ENCODE data around the gene TACR1. TPM values are rescaled to one million over a fixed set of nuclear protein-coding genes. Genes with fewer than 3 reads are reported as not detected.
"Not testable (repeated sequence)": the region's sequence is repeated elsewhere in the genome, so short reads cannot be mapped to it uniquely, and the experiment has no call there.

The TACR1 gene
- total RNA-seq (2014; rRNA removed; shearing (Covaris generic); ENCODE audit: low replicate concordance) = not detected in 2 replicates

DNA sequence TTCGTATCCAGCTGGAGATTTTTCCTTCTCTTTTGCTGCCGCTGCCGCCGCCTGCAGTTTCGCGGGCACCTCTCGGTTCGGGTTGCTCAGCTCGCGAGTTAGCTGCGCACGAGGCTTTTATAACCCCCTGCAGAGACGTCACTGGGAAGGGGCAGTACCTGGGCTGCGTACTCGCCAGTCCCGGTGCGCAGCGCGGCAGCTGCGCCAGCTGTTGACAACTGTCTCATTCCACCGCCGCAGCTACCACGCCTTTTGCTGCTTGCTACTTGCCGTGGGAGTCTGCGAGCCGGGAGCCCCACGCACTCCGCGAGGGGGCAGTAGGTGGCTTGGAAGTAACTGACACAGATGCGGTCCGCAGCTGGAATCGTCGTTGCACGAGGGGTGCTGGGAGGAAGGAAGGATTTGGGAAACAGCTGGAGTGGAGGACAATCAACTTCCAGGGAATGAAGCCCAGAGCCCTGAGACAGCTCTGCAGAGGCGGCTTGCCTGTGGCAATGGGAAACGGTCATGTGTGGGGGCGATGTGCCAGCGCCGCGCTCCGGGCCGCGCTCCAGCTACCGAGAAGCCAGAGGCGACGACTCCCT is at the start of gene TACR1:
TSS of gene TACR1 (minus strand) at position 93 of the 584 bp plus-strand sequence. CDS start 586 bp downstream, outside the sequence.
- Histone ChIP-seq H3K27me3 (peaks cover 9% of the 10 kb centered on the region; the same call in 1 of the 2 replicates), H3K9me3 (no peaks in the 10 kb centered on the region), H3K36me3 (no peaks in the 10 kb centered on the region), H3K4me3 (peak within 1 kb of the TSS; percentile 44)
- peak; percentile 87 for DNase-seq

DNA sequence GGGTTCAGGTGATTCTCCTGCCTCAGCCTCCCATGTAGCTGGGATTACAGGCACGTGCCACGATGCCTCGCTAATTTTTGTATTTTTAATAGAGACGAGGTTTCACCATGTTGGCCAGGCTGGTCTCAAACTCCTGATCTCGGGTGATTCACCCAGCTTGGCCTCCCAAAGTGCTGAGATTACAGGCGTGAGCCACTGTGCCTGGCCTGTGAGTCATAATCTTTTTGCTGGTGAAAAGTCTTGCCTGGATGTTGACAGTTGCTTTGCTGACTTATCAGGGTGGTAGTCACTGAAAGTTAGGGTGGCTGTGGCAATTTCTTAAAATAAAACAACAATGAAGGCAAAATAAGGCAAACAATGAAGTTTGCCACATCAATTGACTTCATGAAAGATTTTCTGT is 49.3 kb upstream of the TACR1 start:
- peaks cover 19% of the 10 kb centered on the region for H3K9me3 ChIP-seq
- not testable (repeated sequence) for H3K36me3 ChIP-seq, H3K27me3 ChIP-seq, H3K4me3 ChIP-seq
- peak; percentile 61 for DNase-seq

DNA sequence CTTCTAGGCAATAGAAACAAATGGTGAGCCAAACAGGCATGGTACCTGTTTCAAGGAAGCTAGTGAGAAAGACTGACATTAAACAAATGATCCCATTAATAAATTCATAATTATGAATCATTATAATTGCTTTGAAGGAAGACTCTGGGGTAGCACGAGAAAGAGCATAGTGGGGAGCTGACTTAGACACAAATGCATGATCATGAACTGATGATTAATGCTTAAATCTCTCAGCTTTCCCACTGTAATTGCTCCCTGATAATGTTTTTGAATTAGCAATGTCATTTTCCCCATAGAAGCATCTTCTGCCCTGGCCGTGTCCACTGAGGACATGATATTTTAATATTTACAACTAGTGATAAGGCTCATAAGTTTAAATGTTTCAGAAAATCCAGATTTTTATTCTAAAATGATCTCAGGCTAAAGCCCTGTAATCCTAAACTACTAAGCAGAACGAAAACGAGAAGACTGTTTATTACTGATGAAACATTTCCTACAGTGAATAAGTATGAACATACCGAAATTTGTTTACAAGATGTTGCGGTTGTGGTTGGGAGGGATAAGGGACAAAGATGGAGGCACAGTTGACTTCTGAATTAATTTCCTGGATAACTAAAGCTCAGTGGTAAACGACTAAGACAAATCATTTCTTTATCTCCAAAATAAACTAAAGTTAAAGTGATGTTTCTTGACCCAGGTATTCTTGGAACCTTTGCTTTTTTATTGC is 47.3 kb upstream of the TACR1 start:
- H3K9me3 ChIP-seq = peaks cover 23% of the 10 kb centered on the region
- H3K4me3 ChIP-seq = no peak overlapping the region
- no peaks in the 10 kb centered on the region for H3K36me3 ChIP-seq
- no peak for DNase-seq
- H3K27me3 ChIP-seq = no peaks in the 10 kb centered on the region

DNA sequence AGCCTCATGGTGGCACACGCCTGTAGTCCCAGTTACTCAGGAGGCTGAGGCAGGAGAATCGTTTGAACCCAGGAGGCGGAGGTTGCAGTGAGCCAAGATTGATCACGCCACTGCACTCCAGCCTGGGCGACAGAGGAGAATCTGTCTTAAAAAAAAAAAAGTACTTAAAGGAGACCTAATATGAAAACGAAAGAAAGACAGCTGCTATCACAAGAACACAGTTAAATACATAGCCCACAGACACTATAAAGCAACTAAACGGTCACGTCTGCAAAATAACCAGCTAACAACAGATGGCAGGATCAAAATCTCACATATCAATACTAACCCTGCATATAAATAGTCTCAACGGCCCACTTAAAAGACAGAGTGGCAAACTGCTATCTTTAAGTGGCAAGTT is 43.9 kb upstream of the TACR1 start:
- H3K4me3 ChIP-seq = no peak overlapping the region
- H3K9me3 ChIP-seq = peaks cover 4% of the 10 kb centered on the region
- no peaks in the 10 kb centered on the region for H3K27me3 ChIP-seq
- no peak for DNase-seq
- H3K36me3 ChIP-seq = no peaks in the 10 kb centered on the region

DNA sequence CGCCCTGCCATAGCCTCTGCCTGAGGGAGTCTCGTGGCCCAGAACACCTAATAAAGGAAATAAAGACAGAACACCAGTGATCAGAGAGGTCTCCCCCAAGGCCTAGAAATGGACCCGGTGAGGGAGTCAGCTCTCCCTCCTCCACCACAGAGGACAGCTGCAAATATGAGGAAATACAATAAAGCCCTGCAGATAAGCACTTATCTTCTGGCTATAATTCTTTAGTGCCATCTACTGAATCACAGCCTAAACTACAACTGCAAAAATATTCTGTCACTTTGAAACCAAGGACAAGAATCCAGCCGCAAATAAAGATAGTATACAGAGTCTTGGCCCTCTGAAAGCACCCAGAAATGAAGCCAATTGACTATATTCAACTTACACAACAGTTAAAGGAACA is 42.4 kb upstream of the TACR1 start:
- H3K9me3 ChIP-seq = peaks cover 4% of the 10 kb centered on the region
- no peaks in the 10 kb centered on the region for H3K36me3 ChIP-seq
- no peak overlapping the region for H3K4me3 ChIP-seq
- DNase-seq = no peak
- H3K27me3 ChIP-seq = no peaks in the 10 kb centered on the region

GRCh38 chr2:75238670-75239330 is 39.5 kb upstream of the TACR1 start:
- peak overlapping the region; percentile 22 for H3K4me3 ChIP-seq
- no peaks in the 10 kb centered on the region for H3K27me3 ChIP-seq
- no peaks in the 10 kb centered on the region for H3K36me3 ChIP-seq
- H3K9me3 ChIP-seq = 0 out of 2 replicates have a peak, but pooled peaks cover 4% of the 10 kb centered on the region
- no peak for DNase-seq

DNA sequence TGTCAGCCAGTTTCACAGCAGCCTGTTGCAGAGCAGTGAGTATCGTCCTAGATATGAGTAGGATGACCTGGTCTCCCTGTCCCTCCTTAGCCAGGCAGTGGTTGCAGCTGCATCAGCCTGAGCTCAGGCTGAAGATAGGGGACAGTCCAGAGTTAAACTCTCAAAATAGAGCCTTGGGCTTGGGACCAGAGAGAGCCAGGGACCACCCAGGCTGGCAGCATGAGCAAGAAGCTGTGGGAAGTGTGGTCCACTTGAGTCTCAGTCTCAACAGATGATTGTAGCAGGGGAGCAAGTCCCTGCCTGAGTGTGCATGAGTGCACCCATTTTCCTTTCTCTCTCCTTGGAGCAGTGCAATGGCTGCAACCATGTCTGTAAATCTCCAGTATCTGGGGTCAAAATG is 38.0 kb upstream of the TACR1 start:
- DNase-seq = no peak

GRCh38 chr2:75233965-75234364 is 34.6 kb upstream of the TACR1 start:
- Histone ChIP-seq H3K36me3 (no peaks in the 10 kb centered on the region), H3K9me3 (no peaks in the 10 kb centered on the region), H3K4me3 (no peak overlapping the region), H3K27me3 (no peaks in the 10 kb centered on the region)
- DNase-seq = no peak

More for the DNA sequence above, 38.0 kb upstream of the TACR1 start:
- 0 out of 2 replicates have a peak, but pooled peaks cover 3% of the 10 kb centered on the region for H3K9me3 ChIP-seq
- no peaks in the 10 kb centered on the region for H3K27me3 ChIP-seq
- no peak overlapping the region for H3K4me3 ChIP-seq
- H3K36me3 ChIP-seq = no peaks in the 10 kb centered on the region

- Histone ChIP-seq H3K27me3 (no peaks in the 10 kb centered on the region), H3K36me3 (no peaks in the 10 kb centered on the region), H3K9me3 (no peaks in the 10 kb centered on the region), H3K4me3 (no peak overlapping the region)
- DNase-seq = no peak
Measured at GRCh38 chr2:75226617-75227016, 27.3 kb upstream of the TACR1 start.

DNA sequence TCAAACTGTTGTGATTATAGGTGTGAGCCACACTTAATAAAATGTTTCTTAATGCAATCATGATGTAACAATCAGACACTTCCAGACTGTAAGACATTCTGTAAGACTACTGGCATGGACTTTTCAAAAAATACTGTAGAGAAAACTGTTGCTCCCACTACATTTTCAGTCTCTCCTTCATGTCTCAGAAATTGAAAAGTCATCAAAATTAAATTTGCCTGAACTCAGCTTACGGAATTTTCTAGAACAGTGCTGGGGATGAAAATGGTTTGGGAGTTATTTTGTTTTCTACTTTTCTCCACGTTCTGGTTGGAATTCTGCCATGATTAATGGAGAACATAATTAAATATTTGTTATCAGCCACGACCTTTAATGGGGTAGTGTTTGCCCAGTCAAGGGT is 26.8 kb upstream of the TACR1 start:
- no peak overlapping the region for H3K4me3 ChIP-seq
- no peaks in the 10 kb centered on the region for H3K9me3 ChIP-seq
- no peaks in the 10 kb centered on the region for H3K36me3 ChIP-seq
- DNase-seq = no peak
- no peaks in the 10 kb centered on the region for H3K27me3 ChIP-seq

GRCh38 chr2:75224636-75225094 is 25.3 kb upstream of the TACR1 start:
- no peak for DNase-seq
- Histone ChIP-seq H3K4me3 (no peak overlapping the region), H3K36me3 (no peaks in the 10 kb centered on the region), H3K27me3 (no peaks in the 10 kb centered on the region), H3K9me3 (no peaks in the 10 kb centered on the region)

- Histone ChIP-seq H3K4me3 (no peak overlapping the region), H3K9me3 (no peaks in the 10 kb centered on the region), H3K27me3 (no peaks in the 10 kb centered on the region), H3K36me3 (no peaks in the 10 kb centered on the region)
- DNase-seq = no peak
Measured at GRCh38 chr2:75222527-75222926, 23.2 kb upstream of the TACR1 start.

- Histone ChIP-seq H3K27me3 (no peaks in the 10 kb centered on the region), H3K4me3 (no peak overlapping the region), H3K9me3 (no peaks in the 10 kb centered on the region), H3K36me3 (no peaks in the 10 kb centered on the region)
- peak; percentile 91 for DNase-seq
Measured at GRCh38 chr2:75221862-75222261, 22.5 kb upstream of the TACR1 start.

DNA sequence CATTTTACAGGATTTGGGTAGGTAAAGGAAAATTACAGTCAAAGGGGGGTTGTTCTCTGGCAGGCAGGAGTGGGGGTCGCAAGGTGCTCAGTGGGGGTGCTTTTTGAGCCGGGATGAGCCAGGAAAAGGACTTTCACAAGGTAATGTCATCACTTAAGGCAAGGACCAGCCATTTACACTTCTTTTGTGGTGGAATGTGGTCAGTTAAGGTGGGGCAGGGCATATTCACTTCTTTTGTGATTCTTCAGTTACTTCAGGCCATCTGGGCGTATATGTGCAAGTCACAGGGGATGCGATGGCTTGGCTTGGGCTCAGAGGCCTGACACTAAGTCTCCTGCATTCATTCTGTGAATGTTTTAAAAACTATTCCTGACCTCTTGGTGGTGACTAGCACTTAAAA is 19.9 kb upstream of the TACR1 start:
- H3K27me3 ChIP-seq, H3K36me3 ChIP-seq, DNase-seq, H3K4me3 ChIP-seq, H3K9me3 ChIP-seq: not testable (repeated sequence)

GRCh38 chr2:75211266-75211770 is 12.0 kb upstream of the TACR1 start:
- Histone ChIP-seq H3K36me3 (no peaks in the 10 kb centered on the region), H3K4me3 (no peak overlapping the region), H3K27me3 (no peaks in the 10 kb centered on the region), H3K9me3 (no peaks in the 10 kb centered on the region)
- no peak for DNase-seq

DNA sequence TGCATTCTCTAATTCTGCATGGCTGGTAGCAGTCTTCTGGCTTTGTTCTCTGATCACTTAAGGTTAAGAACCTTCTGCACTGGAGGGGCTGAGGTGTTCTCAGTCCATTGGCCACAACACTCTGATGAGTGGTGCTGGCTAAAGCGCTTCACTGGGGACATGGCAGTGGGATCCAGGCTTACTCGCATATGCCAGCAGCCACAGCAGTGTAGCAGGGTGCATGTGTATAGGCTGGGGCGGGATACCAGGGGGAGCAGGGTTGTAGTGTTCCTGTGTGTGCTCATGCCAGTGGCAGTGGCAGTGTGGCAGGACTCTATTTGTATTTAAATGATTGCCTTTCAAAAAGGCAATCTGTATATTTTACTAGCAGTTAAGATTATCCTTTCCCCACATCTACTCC is 11.1 kb upstream of the TACR1 start:
- Histone ChIP-seq H3K4me3 (no peak overlapping the region), H3K27me3 (no peaks in the 10 kb centered on the region), H3K36me3 (no peaks in the 10 kb centered on the region), H3K9me3 (no peaks in the 10 kb centered on the region)
- DNase-seq = no peak

- no peak for DNase-seq
- no peak overlapping the region for H3K4me3 ChIP-seq
- no peaks in the 10 kb centered on the region for H3K27me3 ChIP-seq
- no peaks in the 10 kb centered on the region for H3K36me3 ChIP-seq
- no peaks in the 10 kb centered on the region for H3K9me3 ChIP-seq
Measured at GRCh38 chr2:75208738-75209137, 9.4 kb upstream of the TACR1 start.

All from MG63 (cell line).